ENCODE results near the gene ADGRL3. TPM values are rescaled to one million over a fixed set of nuclear protein-coding genes. Genes with fewer than 3 reads are reported as not detected.

Gene ADGRL3
- total RNA-seq, 2 donors from 2014 or later = not detected

DNA sequence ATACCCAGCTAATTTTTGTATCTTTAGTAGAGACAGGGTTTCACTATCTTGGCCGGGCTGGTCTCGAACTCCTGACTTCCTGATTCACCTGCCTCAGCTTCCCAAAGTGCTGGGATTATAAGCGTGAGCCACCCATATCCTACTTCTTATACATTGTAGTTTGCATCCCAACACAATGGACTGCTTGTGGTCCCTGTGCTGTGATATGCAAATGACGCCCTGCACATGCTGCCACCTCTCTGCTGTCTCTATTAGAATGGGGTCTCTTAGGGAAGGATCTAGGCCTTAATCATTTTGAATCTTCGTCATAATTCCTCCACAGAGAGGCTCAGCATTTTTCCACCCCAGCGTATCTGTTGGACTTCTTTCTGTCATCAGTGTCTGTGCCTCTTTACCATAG, 595.9 kb downstream of the ADGRL3 start:
- Mint-ChIP-seq H3K36me3 (ENCODE audit: insufficient read depth in 2 of 2) (peaks cover 0 to 3% of the 10 kb centered on the region in 2 donors), H3K4me3 (no peak overlapping the region), H3K27ac (no peak overlapping the region), H3K9me3 (peaks cover 9 to 10% of the 10 kb centered on the region in 2 donors), H3K27me3 (ENCODE audit: low read depth) (no peaks in the 10 kb centered on the region), H3K4me1 (ENCODE audit: low read depth) (no peaks in the 10 kb centered on the region)
- DNase-seq (no peak), ATAC-seq (replicated peaks in 1 of 2) (no peak)

DNA sequence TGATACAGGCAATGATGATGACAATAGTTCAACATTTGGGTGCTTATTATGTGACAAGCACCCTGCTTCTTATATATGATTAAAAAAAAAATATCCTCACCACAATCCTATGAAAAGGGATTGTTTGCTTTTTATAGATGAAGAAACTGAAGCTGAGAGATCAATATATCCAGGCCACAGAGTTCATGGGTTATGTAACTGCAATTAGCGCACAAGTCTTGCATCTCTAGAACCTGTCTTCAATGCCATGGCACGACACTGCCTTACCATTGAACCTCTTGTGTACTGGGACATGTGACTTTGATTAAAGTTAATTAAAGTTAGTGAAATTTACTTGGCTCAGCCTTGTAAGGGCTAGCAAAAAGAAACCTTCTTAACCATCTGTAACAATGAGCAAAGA, 599.7 kb downstream of the ADGRL3 start:
- Mint-ChIP-seq H3K4me1 (ENCODE audit: low read depth) (no peaks in the 10 kb centered on the region), H3K9me3 (peaks cover 5% of the 10 kb centered on the region in 2 donors), H3K36me3 (ENCODE audit: insufficient read depth in 2 of 2) (no peaks in the 10 kb centered on the region), H3K27me3 (ENCODE audit: low read depth) (no peaks in the 10 kb centered on the region), H3K27ac (no peak overlapping the region), H3K4me3 (no peak overlapping the region)
- ATAC-seq (replicated peaks in 1 of 2) (no peak), DNase-seq (no peak)

DNA sequence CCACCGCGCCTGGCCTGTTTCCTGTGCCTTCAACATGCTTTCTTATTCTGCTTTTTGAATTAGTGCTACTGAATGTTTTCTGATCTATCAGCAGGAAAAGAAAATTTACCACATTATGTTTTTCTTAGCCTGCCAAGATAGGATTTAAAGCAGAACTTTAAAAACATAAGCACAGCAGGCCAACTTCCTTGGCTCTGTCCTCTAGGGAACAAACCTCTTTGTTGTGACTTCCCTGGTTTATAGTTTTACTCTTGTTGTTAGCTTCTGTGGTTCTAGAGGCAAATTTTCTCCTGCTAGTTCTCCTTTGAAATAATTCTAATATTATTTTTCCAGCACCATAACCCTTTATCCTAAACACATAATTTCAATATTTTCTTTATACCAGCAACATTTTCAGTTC, 605.1 kb downstream of the ADGRL3 start:
- Mint-ChIP-seq H3K27me3 (ENCODE audit: low read depth) (no peaks in the 10 kb centered on the region), H3K4me3 (no peak overlapping the region), H3K36me3 (ENCODE audit: insufficient read depth in 2 of 2) (no peaks in the 10 kb centered on the region), H3K9me3 (peaks cover 3 to 9% of the 10 kb centered on the region in 2 donors), H3K27ac (no peak overlapping the region), H3K4me1 (ENCODE audit: low read depth) (no peaks in the 10 kb centered on the region)
- ATAC-seq (replicated peaks in 1 of 2) = no peak
- DNase-seq = no peak

DNA sequence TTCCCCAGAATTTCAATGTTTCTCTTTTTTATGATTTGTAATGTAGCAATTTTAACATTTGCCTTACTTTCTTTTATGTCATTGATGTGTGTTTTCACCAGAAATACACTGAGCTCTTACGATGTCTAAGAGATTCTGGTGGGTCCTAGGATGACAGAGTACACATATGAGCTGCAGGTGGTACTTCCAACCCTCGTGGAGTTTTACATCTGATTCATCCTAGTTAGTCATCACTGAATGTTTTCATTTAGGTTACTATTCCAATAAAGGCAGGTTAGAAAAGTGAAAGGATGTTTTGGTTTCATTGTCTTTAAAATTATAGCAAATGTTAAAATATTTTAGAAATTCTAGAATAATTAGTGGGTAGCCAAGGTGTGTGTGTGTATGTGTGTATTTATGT, 605.9 kb downstream of the ADGRL3 start:
- no peak for ATAC-seq (replicated peaks in 1 of 2)
- no peaks in the 10 kb centered on the region for H3K27me3 Mint-ChIP-seq (ENCODE audit: low read depth)
- no peaks in the 10 kb centered on the region for H3K4me1 Mint-ChIP-seq (ENCODE audit: low read depth)
- DNase-seq = no peak
- peaks cover 3 to 7% of the 10 kb centered on the region in 2 donors for H3K9me3 Mint-ChIP-seq
- no peaks in the 10 kb centered on the region for H3K36me3 Mint-ChIP-seq (ENCODE audit: insufficient read depth in 2 of 2)
- no peak overlapping the region for H3K27ac Mint-ChIP-seq
- H3K4me3 Mint-ChIP-seq = no peak overlapping the region

DNA sequence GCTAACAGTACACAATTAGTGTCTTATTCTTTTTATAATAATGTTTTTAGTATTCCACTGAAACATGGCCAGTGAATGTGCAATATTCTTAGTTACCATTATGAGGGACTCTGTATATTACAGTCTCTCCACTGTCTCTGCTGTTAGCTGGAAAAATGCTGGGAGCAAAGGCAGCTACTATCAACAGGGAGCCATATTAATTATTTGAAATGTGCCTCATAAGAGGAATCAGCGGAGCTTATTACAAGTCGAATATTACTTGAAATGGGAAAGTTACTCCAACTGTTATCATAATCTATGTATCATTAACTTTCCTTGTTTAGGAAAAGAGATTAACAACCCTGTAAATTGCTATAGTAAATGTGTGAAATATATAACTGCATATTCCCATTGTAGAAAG, 612.0 kb downstream of the ADGRL3 start:
- H3K4me1 Mint-ChIP-seq (ENCODE audit: low read depth) = no peaks in the 10 kb centered on the region
- DNase-seq (no peak), ATAC-seq (replicated peaks in 1 of 2) (no peak)
- peaks cover 3 to 14% of the 10 kb centered on the region in 2 donors for H3K9me3 Mint-ChIP-seq
- no peaks in the 10 kb centered on the region for H3K27me3 Mint-ChIP-seq (ENCODE audit: low read depth)
- no peak overlapping the region for H3K27ac Mint-ChIP-seq
- H3K4me3 Mint-ChIP-seq = no peak overlapping the region
- peaks cover 0 to 4% of the 10 kb centered on the region in 2 donors for H3K36me3 Mint-ChIP-seq (ENCODE audit: insufficient read depth in 2 of 2)

DNA sequence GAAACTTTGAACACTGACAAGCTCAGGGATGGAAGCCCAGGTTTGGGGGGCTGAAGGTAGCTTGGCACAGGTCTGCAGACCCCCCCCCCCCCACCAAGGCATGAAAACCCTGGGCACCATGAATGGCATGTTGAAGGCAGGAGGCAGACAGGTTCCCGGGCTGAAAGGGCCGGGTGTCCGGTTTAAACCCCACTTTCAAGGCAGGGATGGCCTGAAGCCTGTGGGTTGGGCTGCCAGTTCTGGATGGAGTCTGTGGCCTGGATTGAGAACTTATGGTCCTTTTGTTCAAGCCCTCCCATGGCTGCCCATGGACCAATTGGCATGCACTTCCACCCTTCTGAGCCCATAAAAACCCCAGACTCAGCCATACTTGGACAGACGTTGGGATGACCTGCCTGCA, 616.9 kb downstream of the ADGRL3 start:
- Mint-ChIP-seq H3K27ac (no peak overlapping the region), H3K4me1 (ENCODE audit: low read depth) (no peaks in the 10 kb centered on the region), H3K4me3 (no peak overlapping the region), H3K36me3 (ENCODE audit: insufficient read depth in 2 of 2) (peaks cover 0 to 4% of the 10 kb centered on the region in 2 donors), H3K27me3 (ENCODE audit: low read depth) (no peaks in the 10 kb centered on the region), H3K9me3 (peaks cover 1 to 10% of the 10 kb centered on the region in 2 donors)
- ATAC-seq (replicated peaks in 1 of 2) (no peak), DNase-seq (no peak)

DNA sequence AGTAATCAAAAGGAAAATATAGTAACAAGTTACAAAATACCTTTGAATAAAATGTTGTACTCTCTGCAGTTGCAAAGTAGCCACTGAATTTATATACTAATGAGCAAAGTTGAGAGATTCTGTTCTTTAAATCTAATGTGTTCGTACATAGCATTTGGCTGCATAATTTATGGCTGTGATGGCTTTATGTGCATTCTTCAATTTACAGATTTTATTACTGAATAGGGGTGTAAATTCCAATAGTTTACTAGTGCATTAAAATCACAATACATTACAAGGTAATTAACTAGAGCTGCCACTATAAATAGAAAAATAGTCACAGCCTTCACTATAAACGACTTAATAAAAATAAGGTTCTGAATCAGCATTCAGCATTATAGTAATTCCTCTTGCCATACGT, 620.0 kb downstream of the ADGRL3 start:
- ATAC-seq (replicated peaks in 1 of 2) = no peak
- no peaks in the 10 kb centered on the region for H3K36me3 Mint-ChIP-seq (ENCODE audit: insufficient read depth in 2 of 2)
- no peak overlapping the region for H3K4me3 Mint-ChIP-seq
- no peak overlapping the region for H3K27ac Mint-ChIP-seq
- no peak for DNase-seq
- H3K27me3 Mint-ChIP-seq (ENCODE audit: low read depth) = no peaks in the 10 kb centered on the region
- H3K9me3 Mint-ChIP-seq = peaks cover 1 to 10% of the 10 kb centered on the region in 2 donors
- no peaks in the 10 kb centered on the region for H3K4me1 Mint-ChIP-seq (ENCODE audit: low read depth)

DNA sequence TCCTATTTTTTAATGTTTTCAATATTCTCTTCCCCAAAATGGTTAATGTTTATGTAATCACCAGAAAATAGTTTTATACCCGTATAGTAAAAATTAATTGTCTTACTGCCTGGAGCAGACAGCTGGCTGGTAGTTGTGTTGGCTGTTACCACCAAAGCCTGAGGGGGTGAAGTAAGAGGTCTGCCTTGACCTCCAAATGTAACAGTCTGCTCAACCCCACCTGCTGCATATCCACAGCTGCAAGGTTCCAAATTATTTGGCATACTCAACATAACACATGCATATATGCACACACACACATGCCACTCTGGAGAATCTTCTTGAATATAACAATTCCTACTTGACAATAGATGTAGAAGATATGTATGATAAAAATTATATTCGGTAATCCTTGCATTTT, 624.3 kb downstream of the ADGRL3 start:
- Mint-ChIP-seq H3K9me3 (peaks cover 0 to 4% of the 10 kb centered on the region in 2 donors), H3K36me3 (ENCODE audit: insufficient read depth in 2 of 2) (no peaks in the 10 kb centered on the region), H3K27me3 (ENCODE audit: low read depth) (no peaks in the 10 kb centered on the region), H3K27ac (no peak overlapping the region), H3K4me1 (ENCODE audit: low read depth) (no peaks in the 10 kb centered on the region), H3K4me3 (no peak overlapping the region)
- no peak for DNase-seq
- no peak for ATAC-seq (replicated peaks in 1 of 2)

DNA sequence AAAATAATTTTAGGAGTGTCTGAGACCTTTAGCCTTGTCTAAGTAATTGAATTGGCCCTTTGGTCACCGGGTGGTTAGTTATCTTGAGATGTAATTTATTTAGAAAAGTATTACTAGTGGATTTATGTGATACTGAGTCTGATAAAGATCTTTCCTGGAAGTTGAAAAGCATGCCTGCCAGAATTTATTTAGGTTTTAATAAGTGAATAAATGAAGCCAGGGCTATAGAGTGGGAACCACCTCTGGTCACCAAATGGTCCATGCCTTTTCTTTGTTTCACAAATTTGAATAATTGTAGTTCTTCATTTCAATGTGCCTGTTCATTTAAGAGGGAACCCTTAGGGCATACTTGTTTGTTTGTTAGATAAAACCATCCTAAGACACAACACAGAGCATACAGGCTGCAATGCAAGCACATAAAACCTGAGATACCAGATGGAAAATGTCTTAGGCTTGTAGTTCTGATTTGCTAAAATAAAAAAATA, 627.8 kb downstream of the ADGRL3 start:
- no peaks in the 10 kb centered on the region for H3K36me3 Mint-ChIP-seq (ENCODE audit: insufficient read depth in 2 of 2)
- no peaks in the 10 kb centered on the region for H3K4me1 Mint-ChIP-seq (ENCODE audit: low read depth)
- DNase-seq = no peak
- no peak overlapping the region for H3K4me3 Mint-ChIP-seq
- peaks cover 2 to 3% of the 10 kb centered on the region in 2 donors for H3K9me3 Mint-ChIP-seq
- no peak overlapping the region for H3K27ac Mint-ChIP-seq
- no peak for ATAC-seq (replicated peaks in 1 of 2)
- H3K27me3 Mint-ChIP-seq (ENCODE audit: low read depth) = no peaks in the 10 kb centered on the region

DNA sequence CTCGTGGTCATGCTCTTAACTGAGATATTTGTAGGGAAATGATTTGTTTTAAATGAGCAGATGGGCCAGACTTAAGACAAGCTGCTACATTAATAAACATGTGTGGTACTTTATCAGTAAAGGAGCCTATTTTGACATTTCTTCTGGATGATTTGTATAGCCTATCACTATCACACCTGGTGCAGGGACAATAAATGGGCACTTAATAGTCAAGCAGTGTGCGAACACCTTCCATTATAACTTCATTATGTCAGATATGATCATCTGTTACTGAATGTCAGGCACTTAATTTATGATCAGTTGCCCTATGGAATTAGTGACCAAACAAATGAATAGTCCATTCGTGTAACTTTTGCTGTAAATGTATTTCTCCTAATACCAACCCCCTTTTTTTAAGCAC, 628.8 kb downstream of the ADGRL3 start:
- Mint-ChIP-seq H3K4me1 (ENCODE audit: low read depth) (no peaks in the 10 kb centered on the region), H3K27me3 (ENCODE audit: low read depth) (no peaks in the 10 kb centered on the region), H3K36me3 (ENCODE audit: insufficient read depth in 2 of 2) (peaks cover 0 to 2% of the 10 kb centered on the region in 2 donors), H3K27ac (no peak overlapping the region), H3K9me3 (peaks cover 2 to 8% of the 10 kb centered on the region in 2 donors), H3K4me3 (no peak overlapping the region)
- DNase-seq (no peak), ATAC-seq (replicated peaks in 1 of 2) (no peak)

DNA sequence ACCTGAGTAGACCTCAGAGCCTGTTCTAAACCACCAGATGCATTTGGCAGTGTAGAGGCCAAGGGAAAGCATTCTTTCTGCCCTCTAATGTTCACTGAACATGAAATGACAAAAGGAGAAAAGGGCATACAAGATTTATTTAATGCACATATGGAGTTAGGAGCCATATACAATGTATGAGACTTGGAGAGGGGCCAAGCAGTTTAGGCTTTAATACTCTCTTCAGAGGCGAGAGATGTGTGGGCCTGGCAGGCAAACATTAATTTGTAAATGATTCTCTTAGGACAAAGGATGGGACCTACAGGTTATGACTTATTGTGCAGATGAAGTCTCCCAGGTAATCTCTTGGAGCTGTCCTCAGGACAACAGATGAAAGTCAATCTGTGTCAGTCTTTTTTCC, 631.9 kb downstream of the ADGRL3 start:
- no peaks in the 10 kb centered on the region for H3K4me1 Mint-ChIP-seq (ENCODE audit: low read depth)
- H3K4me3 Mint-ChIP-seq = no peak overlapping the region
- H3K9me3 Mint-ChIP-seq = peaks cover 2 to 8% of the 10 kb centered on the region in 2 donors
- H3K27me3 Mint-ChIP-seq (ENCODE audit: low read depth) = no peaks in the 10 kb centered on the region
- H3K36me3 Mint-ChIP-seq (ENCODE audit: insufficient read depth in 2 of 2) = peaks cover 0 to 2% of the 10 kb centered on the region in 2 donors
- DNase-seq (no peak), ATAC-seq (replicated peaks in 1 of 2) (no peak)
- no peak overlapping the region for H3K27ac Mint-ChIP-seq

DNA sequence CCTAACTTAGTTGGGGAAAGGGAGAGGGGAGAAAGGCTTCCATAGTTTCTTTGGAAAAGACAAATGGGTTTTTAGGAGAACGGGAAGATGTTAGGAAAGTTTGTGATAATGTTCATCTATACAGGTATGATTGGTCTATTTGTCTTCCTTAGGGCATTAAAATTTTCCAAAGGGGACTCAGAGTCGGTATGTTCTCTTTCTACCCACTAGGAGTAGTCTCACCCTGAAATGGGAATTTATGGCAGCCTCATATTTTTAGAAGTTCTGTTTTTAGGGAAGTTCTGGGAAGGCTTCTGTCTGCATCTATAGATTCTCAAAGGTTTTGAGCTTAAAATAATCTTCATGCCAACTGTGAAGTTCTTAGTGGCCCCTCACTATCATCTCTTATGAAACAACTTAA, 637.3 kb downstream of the ADGRL3 start:
- no peak overlapping the region for H3K27ac Mint-ChIP-seq
- peaks cover 2 to 5% of the 10 kb centered on the region in 2 donors for H3K9me3 Mint-ChIP-seq
- H3K4me1 Mint-ChIP-seq (ENCODE audit: low read depth) = no peaks in the 10 kb centered on the region
- no peak overlapping the region for H3K4me3 Mint-ChIP-seq
- no peaks in the 10 kb centered on the region for H3K27me3 Mint-ChIP-seq (ENCODE audit: low read depth)
- ATAC-seq (replicated peaks in 1 of 2) = no peak
- H3K36me3 Mint-ChIP-seq (ENCODE audit: insufficient read depth in 2 of 2) = peaks cover 0 to 2% of the 10 kb centered on the region in 2 donors
- DNase-seq = no peak

DNA sequence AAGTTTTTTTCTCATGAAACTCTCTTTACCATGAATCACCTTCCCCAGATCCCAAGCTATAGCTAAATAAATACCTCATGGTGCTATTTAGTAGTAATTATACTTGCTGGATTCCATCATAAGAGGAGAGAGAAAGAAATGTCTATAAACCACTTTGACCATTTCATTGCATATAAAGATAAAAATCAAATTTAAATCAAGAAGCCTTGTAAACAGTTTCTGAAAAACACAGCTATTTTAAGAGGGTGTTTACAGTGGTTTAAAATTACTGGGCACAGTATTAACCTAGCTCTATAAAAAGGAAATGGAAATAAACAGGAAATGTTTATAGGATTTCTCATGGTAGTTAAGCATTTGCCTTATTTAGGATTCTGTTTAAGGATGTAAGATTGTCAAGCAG, 637.9 kb downstream of the ADGRL3 start:
- DNase-seq (no peak), ATAC-seq (replicated peaks in 1 of 2) (no peak)
- Mint-ChIP-seq H3K27ac (no peak overlapping the region), H3K4me1 (ENCODE audit: low read depth) (no peaks in the 10 kb centered on the region), H3K27me3 (ENCODE audit: low read depth) (no peaks in the 10 kb centered on the region), H3K4me3 (no peak overlapping the region), H3K36me3 (ENCODE audit: insufficient read depth in 2 of 2) (peaks cover 0 to 2% of the 10 kb centered on the region in 2 donors), H3K9me3 (peaks cover 2 to 5% of the 10 kb centered on the region in 2 donors)

DNA sequence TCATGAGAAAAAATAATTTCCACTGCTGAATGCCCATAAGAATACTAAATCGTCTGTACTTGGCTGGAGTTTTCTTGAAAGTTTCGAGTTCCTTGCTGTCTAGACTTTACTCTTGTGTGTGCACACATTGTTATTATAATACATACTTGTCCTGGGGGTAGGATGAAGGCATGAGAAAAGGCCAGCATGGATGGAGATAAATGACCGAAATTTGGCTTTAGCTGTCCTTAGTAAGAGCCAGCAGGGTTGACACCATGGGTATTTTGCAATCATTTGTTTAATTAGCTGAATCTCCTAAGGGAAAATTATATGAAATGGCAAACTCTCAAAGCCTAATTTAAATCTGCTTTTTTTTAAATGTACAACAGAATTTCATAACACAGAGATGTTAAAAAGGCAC, 641.6 kb downstream of the ADGRL3 start:
- H3K27me3 Mint-ChIP-seq (ENCODE audit: low read depth) = no peaks in the 10 kb centered on the region
- DNase-seq = no peak
- no peak for ATAC-seq (replicated peaks in 1 of 2)
- no peak overlapping the region for H3K4me3 Mint-ChIP-seq
- no peaks in the 10 kb centered on the region for H3K36me3 Mint-ChIP-seq (ENCODE audit: insufficient read depth in 2 of 2)
- H3K9me3 Mint-ChIP-seq = peaks cover 3% of the 10 kb centered on the region in 2 donors
- no peaks in the 10 kb centered on the region for H3K4me1 Mint-ChIP-seq (ENCODE audit: low read depth)
- no peak overlapping the region for H3K27ac Mint-ChIP-seq
